GM18951 (cell line): ENCODE data around the gene S100A16.
"Not testable (repeated sequence)": the region's sequence is repeated elsewhere in the genome, so short reads cannot be mapped to it uniquely, and the experiment has no call there.

Source experiments
- POLR2A ChIP-seq: IDR thresholded peaks from 4 replicates; pipeline ENCODE4 v1.6.1; 2011; ENCODE audit warnings: mild to moderate bottlenecking; ENCODE audit not compliant: insufficient read length, insufficient read depth; ENCODE audit errors: extremely low read depth
- in situ Hi-C: fragments of 300-500 bp; cut with MboI; formaldehyde crosslinking; loops from one replicate; pipeline ENCODE4 v1.12.0; 2022; ENCODE audit warnings: low sequenced_read_pairs, mixed read lengths, inconsistent platforms; ENCODE audit not compliant: unreplicated experiment

The S100A16 gene

DNA sequence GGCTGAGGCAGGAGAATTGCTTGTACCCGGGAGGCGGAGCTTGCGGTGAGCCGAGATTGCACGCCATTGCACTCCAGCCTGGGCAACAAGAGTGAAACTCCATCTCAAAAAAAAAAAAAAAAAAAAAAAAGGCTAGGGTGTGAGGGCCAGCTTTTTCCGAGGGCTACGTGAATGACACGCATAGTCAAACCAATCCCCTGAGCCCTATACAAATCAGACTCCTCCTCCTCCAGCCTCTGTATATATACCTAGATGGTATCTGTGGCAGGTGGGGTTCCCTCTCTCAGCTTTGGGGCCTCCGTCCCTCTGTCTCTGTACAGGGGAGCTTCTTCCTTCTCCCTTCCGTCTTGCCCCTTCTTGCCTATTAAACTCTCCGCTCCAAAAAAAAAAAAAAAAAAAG, 6.7 kb downstream of the S100A16 start:
- in situ Hi-C loops: no loop called here
- no peak for TF ChIP-seq POLR2A

DNA sequence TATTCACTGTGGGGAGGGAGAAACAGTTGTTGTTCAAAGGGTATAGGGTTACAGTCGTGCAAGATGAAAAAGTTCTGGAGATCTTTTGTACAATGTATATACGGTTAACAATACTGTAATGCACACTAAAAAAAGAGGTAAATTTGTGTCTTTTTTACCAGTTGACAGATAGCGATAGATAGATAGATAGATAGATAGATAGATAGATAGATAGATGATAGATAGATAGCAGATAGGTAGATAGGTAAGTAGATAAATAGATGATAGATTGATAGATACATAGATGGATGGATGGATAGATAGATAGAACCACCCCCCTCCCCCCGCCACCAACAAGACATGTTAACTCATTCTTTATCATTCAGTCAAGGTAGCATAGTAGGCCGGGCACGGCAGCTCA, 10.2 kb downstream of the S100A16 start:
- no peak for TF ChIP-seq POLR2A
- in situ Hi-C loops: no loop called here

DNA sequence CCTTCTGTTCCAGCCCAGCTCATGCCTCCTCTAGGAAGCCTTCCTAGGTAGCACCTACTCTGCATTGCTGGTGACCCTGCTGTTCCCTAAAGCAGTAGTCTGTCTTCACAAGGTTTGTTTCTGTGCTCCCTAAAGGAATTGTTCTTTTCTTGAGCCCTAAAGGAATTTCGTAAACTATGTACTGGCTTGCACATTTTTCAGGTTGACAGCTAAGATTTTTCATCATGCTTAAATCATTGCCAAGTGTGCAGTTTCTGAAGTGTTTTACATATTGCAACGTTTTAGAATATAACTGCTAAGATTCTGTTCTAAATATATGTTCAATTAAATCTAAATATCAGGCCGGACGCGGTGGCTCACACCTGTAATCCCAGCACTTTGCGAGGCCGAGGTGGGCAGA, 13.1 kb downstream of the S100A16 start:
- TF ChIP-seq POLR2A: no peak
- in situ Hi-C loops: no loop called here

DNA sequence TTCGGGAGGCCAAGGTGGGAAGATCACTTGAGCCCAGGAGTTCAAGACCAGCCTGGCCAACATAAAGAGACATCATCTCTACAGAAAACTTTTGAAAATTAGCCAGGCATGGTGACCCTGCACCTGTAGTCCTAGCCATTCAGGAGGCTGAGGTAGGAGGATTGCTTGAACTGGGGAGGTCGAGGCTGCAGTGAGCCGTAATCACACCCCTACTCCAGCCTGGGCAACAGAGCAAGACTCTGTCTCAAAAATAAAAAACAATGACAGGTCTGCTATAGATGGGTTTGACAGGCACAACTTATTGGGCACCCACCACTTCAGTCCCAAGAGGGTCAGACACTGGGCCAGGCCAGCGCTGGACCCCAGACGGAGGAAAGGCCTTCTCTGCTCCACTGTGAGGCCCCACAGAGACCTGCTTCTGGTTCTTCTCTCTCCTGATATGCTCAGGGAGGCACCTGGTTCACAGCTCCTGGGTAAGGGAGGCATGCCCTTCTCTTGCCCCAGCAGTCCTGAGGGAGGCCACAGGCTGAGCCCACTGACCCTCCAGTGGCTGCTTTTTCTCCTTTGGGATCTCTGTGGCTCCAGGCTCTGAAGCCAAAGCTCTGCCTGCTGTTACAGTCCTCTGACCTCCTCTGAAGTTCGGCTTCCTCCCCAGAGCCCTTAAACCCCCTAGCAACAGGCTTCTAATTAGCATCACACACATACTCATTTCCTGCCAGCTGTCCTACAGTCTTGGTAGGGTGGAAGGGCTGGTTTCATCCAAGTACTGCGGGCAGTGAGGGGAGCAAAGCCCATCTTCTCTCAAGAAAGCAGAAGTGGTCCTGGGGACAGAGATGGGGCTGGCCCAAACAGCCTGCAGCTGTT, 14.4 kb downstream of the S100A16 start:
- peak; percentile 55 for TF ChIP-seq POLR2A
- in situ Hi-C loops: no loop called here

DNA sequence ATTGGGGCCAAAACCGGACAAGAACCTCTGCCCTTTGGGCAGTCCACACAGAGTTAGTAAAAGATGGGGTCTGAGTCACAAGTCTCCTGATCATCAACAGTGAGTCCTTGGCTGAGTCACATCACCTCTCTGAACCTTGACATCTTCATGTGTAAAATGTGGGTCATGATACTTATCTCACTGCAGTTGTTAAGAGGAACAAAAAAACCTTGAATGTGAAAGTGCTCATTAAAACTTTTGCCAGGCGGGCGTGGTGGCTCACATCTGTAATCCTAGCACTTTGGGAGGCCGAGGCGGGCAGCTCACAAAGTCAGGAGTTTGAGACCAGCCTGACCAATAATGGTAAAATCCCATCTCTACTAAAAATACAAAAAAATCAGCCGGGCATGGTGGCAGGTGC, 15.7 kb downstream of the S100A16 start:
- no peak for TF ChIP-seq POLR2A
- in situ Hi-C loops: no loop called here

DNA sequence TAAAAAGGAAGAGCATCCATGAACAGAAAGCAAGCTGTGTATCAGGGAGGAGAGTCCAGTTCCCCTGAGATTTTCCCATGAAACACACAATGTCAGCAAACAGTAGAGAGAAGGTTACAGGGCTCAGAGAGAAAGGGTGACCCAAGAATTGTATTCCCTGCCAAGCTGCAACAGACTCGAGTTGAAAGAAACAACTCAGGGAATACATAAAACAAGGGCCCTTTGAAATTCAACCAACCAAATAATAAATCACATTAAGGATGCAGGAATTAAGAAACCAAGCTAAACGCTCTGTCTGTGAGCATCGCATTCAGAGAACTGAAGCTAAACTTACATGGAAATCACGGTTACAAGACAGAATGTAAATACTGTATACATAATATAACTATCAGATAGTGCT, 20.2 kb downstream of the S100A16 start:
- no peak for TF ChIP-seq POLR2A
- in situ Hi-C loops: no loop called here

DNA sequence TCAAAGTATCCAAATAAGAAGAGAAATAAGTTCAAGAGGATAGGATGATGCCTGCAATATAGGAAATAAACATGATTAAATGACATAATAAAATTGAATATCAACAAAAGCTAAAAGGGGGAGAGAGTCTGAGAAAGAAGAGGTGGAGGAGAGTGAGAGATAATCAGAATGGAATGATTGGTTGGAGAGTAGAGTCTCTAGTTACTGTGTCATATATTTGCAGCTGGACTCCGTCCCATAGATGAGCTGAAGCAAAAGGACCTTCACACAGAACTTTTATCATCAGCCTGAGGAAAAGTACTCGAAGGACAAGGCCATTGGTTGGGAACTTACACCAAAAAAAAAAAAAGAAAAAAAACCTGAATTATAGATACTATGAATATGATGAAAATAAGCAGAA, 24.5 kb downstream of the S100A16 start:
- in situ Hi-C loops: no loop called here
- no peak for TF ChIP-seq POLR2A

DNA sequence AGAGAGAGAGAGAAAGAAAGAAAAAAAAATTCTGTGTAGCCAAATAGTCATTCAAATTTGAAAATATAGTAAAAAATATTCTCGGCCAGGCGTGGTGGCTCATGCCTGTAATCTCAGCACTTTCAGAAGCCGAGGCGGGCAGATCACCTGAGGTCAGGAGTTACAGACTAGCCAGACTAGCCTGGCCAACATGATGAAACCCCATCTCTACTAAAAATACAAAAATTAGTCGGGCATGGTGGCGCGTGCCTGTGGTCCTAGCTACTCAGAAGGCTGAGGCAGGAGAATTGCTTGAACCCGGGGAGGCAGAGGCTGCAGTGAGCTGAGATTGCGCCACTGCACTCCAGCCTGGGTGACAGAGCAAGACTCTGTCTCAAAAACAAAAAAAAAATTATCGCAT, 24.9 kb downstream of the S100A16 start:
- in situ Hi-C loops: not testable (repeated sequence)

DNA sequence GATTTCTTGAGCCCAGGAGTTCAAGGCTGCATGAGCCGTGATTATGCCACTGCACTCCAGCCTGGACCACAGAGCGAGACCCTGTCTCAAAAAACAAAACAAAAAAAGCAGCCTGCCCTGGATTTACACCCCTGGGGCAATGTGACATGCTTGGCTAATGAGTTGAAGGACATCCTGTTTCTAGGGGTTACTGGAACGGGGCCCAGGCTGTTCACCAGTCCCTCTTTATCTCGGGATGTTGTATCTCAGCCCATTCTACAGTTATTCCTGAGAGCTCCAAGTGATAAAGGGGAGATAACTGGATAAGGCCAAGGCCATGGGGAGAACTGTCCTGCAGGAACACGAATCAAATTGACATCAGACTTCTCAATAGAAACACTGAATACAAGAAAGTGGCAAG, 25.6 kb downstream of the S100A16 start:
- in situ Hi-C loops: no loop called here
- TF ChIP-seq POLR2A: no peak

DNA sequence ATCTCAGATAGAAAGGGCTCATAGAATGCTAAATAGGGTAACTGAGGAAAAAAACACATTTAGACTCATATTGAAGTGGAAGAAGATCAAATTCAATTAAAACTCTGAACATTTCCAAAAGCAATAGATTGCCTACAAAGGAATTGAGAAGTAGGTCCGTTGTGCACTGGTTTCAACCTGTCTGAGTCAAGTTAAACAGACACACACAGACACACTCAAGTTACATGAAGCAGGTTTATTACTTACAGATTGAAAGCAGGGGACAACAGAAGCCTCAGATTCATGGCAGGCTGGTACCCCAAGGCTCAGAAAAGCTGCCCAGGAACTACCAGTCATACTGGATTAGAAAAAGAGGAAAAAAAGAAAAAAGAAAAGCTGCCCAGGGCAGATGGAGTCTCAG, 26.6 kb downstream of the S100A16 start:
- no peak for TF ChIP-seq POLR2A

DNA sequence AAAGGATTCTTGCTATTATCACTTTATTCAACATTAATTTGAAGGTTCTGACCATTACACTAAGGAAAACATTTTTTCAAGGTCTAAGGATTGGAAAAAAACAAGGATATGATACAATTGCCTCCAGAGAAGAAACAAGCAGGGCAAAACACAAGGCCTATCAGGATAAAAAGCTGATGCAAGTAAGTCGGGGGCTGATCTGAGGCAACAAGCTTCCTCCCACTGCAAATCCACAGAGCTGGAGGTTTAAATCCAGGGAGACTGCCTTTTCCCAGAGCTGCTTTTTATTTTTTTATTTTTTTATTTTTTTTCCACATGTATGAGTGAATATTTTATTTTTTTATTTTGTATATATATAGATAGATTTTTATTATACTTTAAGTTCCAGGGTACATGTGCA, 27.9 kb downstream of the S100A16 start:
- in situ Hi-C loops: no loop called here
- TF ChIP-seq POLR2A: no peak

More for the DNA sequence above, 26.6 kb downstream of the S100A16 start:
- in situ Hi-C loops: no loop called here

DNA sequence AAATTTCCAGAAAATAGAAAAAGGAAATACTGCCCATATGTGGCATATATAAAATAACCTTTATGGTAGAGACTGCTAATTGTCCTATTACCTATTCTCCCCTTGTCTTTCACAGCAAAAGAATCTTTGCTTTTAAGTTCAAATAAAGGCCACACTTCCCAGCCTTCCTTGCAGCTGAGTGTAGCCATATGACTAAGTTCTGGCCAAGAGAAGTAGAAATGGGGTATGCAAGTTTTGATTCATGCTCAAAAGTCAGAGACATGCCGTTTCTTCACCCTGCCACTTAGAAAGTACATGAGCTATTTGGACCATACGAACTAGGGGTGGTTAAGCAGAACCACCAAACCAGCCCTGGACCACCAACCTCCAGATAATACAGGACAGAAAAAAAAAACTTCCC, 29.0 kb downstream of the S100A16 start:
- TF ChIP-seq POLR2A: no peak
- in situ Hi-C loops: no loop called here

DNA sequence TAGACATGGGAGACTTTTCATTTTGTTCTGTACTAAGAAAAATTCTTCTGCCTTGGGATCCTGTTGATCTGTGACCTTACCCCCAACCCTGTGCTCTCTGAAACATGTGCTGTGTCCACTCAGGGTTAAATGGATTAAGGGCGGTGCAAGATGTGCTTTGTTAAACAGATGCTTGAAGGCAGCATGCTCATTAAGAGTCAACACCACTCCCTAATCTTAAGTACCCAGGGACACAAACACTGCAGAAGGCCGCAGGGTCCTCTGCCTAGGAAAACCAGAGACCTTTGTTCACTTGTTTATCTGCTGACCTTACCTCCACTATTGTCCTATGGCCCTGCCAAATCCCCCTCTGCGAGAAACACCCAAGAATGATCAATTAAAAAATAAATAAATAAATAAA, 29.4 kb downstream of the S100A16 start:
- in situ Hi-C loops: not testable (repeated sequence)

DNA sequence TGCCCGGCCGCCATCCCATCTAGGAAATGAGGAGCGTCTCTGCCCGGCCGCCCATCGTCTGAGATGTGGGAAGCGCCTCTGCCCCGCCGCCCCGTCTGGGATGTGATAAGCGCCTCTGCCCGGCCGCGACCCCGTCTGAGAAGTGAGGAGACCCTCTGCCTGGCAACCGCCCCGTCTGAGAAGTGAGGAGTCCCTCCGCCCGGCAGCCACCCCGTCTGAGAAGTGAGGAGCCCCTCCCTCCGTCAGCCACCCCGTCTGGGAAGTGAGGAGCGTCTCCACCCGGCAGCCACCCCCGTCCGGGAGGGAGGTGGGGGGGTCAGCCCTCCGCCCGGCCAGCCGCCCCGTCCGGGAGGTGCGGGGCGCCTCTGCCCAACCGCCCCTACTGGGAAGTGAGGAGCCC, 30.1 kb downstream of the S100A16 start:
- in situ Hi-C loops: not testable (repeated sequence)

DNA sequence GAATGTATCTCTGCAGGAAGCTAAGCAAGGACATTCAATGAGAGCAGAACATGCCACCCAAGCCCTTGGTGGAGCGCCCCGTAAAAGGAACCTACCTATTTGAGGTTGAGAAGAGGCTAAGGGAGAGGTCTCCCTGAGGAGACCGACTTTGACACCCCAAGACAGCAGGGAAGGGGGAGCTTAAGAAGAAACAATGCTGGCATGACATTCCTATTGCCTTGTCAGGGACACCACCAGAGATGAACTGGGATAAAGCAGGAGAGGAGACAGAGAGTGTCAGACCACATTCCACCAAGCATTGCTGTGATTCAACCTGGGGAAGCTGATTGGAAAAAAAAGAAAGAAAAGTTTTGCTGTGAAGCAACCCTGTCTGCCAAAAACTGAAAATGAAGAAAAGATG, 34.0 kb downstream of the S100A16 start:
- in situ Hi-C loops: no loop called here
- TF ChIP-seq POLR2A: no peak
